CD4-positive, alpha-beta T cell (primary cell): Measurements from ENCODE around the gene IGF2BP2. TPM values are rescaled to one million over a fixed set of nuclear protein-coding genes. Genes with fewer than 3 reads are reported as not detected.

Experiments used
- ATAC-seq: fragments of 200-7000 bp; cut with Tn5 transposase; one replicate; pipeline ENCODE4 v1.10.0; 2022; ENCODE audit warnings: mild to moderate bottlenecking; ENCODE audit not compliant: poor library complexity
- CTCF ChIA-PET: fragments of 350-600 bp; sonication (Branson Sonifier 250); formaldehyde crosslinking; loops from one replicate; lab custom pipeline; 2021; ENCODE audit warnings: antibody characterized with exemption, inconsistent platforms; lab: Charles Lee
- POLR2A ChIA-PET: fragments of 350-600 bp; sonication (Branson Sonifier 250); formaldehyde crosslinking; loops from one replicate; lab custom pipeline; 2021; ENCODE audit warnings: antibody characterized with exemption, inconsistent platforms; lab: Charles Lee
- DNase-seq, 14 experiments: peaks; one replicate each; pipeline ENCODE4 v3.0.0-alpha.2; 2013 to 2020; ENCODE audit warnings: mixed read lengths in 2 of 14
- H3K27ac ChIP-seq, 2 donors: one replicate each; pipeline versions ENCODE4 v1.5.1 to v1.7.0; 2013; ENCODE audit warnings: low read length in 2 of 2, low read depth in 1 of 2, mild to moderate bottlenecking in 1 of 2
- H3K27me3 ChIP-seq, 2 experiments: 1 replicate in 1 of 2; 2 replicates in 1 of 2; pipeline versions ENCODE4 v1.6.1 to v1.7.0; 2013; ENCODE audit warnings: low read length in 2 of 2, control low read depth in 1 of 2, mild to moderate bottlenecking in 1 of 2, moderate library complexity in 1 of 2; ENCODE audit not compliant: insufficient read depth in 2 of 2, control insufficient read depth in 1 of 2
- H3K36me3 ChIP-seq: one replicate; pipeline ENCODE4 v1.6.1; 2013; ENCODE audit warnings: low read length, control low read depth; ENCODE audit not compliant: insufficient read depth
- H3K4me1 ChIP-seq: one replicate; pipeline ENCODE4 v1.6.1; 2013; ENCODE audit warnings: low read length, control low read depth; ENCODE audit not compliant: insufficient read depth
- H3K4me3 ChIP-seq: one replicate; pipeline ENCODE4 v1.5.1; 2013; ENCODE audit warnings: mild to moderate bottlenecking, low read length, moderate library complexity
- H3K9me3 ChIP-seq, 2 experiments: 1 replicate in 1 of 2; 2 replicates in 1 of 2; pipeline versions ENCODE4 v1.6.1 to v1.7.0; 2013; ENCODE audit warnings: low read length in 2 of 2, mild to moderate bottlenecking in 2 of 2, control low read depth in 1 of 2, moderate library complexity in 1 of 2; ENCODE audit not compliant: control insufficient read depth in 1 of 2, insufficient read depth in 1 of 2
- H3K27ac Mint-ChIP-seq: one replicate; pipeline ENCODE4 v1.8.0; 2020; ENCODE audit warnings: mixed read lengths
- H3K27me3 Mint-ChIP-seq: one replicate; pipeline ENCODE4 v1.8.0; 2021; ENCODE audit warnings: mixed read lengths
- H3K36me3 Mint-ChIP-seq: one replicate; pipeline ENCODE4 v1.8.0; 2021; ENCODE audit warnings: low read depth, mixed read lengths
- H3K4me1 Mint-ChIP-seq: one replicate; pipeline ENCODE4 v1.8.0; 2021; ENCODE audit warnings: low read depth, mixed read lengths
- H3K4me3 Mint-ChIP-seq: one replicate; pipeline ENCODE4 v1.8.0; 2020; ENCODE audit warnings: mild to moderate bottlenecking, mixed read lengths
- H3K9me3 Mint-ChIP-seq: one replicate; pipeline ENCODE4 v1.8.0; 2020; ENCODE audit warnings: mixed read lengths
- CTCF ChIP-seq: fragments of 200-600 bp; IDR thresholded peaks from one replicate; pipeline ENCODE4 v1.8.0; 2022; ENCODE audit warnings: antibody characterized with exemption, mild to moderate bottlenecking
- intact Hi-C, 2 experiments: fragments of 100-400 bp; cut with DNase I in 1 of 2; cut with micrococcal nuclease in 1 of 2; formaldehyde crosslinking; loops; one replicate each; pipeline versions ENCODE4 v1.15.1 to v1.9.0; 2023 to 2025; cut with DNase I, micrococcal nuclease
- total RNA-seq, 174 experiments: library from RNA in 2 of 174; stranded (reverse) in 2 of 174; gene quantifications; one replicate each; pipeline ENCODE4 v1.2.3 and lab custom pipeline; 2021 to 2026

Gene IGF2BP2
- total RNA-seq, 2 experiments from 2014 or later = 0.25 to 0.50 TPM

- ATAC-seq = no peak
- no peaks in the 10 kb centered on the region for H3K9me3 ChIP-seq
Observed at GRCh38 chr3:185847506-185847905, 22.7 kb upstream of the IGF2BP2 start.

GRCh38 chr3:185846037-185846436, 21.2 kb upstream of the IGF2BP2 start:
- H3K27ac Mint-ChIP-seq = no peak overlapping the region
- intact Hi-C loops = no loop called here

More at GRCh38 chr3:185847506-185847905, 22.7 kb upstream of the IGF2BP2 start:
- no peak overlapping the region for H3K27ac ChIP-seq
- Mint-ChIP-seq H3K27ac (no peak overlapping the region), H3K36me3 (no peaks in the 10 kb centered on the region), H3K4me3 (no peak overlapping the region), H3K9me3 (no peaks in the 10 kb centered on the region), H3K27me3 (peaks cover 9% of the 10 kb centered on the region), H3K4me1 (no peaks in the 10 kb centered on the region)
- H3K4me3 ChIP-seq = no peak overlapping the region
- no peak for TF ChIP-seq CTCF
- ChIA-PET POLR2A (no interaction called here), CTCF (no interaction called here)
- no peaks in the 10 kb centered on the region for H3K36me3 ChIP-seq
- intact Hi-C loops = no loop called here
- H3K27me3 ChIP-seq = peaks cover 0 to 5% of the 10 kb centered on the region in 2 experiments
- no peaks in the 10 kb centered on the region for H3K4me1 ChIP-seq
- DNase-seq = no peak

GRCh38 chr3:185844051-185844450, 19.2 kb upstream of the IGF2BP2 start:
- ChIA-PET CTCF (no interaction called here), POLR2A (no interaction called here)
- no peaks in the 10 kb centered on the region for H3K36me3 Mint-ChIP-seq
- no peak overlapping the region for H3K4me3 Mint-ChIP-seq
- TF ChIP-seq CTCF = no peak
- no peaks in the 10 kb centered on the region for H3K4me1 Mint-ChIP-seq
- H3K27me3 Mint-ChIP-seq = peaks cover 11% of the 10 kb centered on the region
- H3K27ac Mint-ChIP-seq = no peak overlapping the region
- no peaks in the 10 kb centered on the region for H3K36me3 ChIP-seq
- no peak overlapping the region for H3K27ac ChIP-seq
- H3K27me3 ChIP-seq = peaks cover 3 to 12% of the 10 kb centered on the region in 2 experiments
- H3K9me3 Mint-ChIP-seq = no peaks in the 10 kb centered on the region
- no peaks in the 10 kb centered on the region for H3K4me1 ChIP-seq
- ATAC-seq (no peak), DNase-seq (no peak)
- intact Hi-C loops = no loop called here
- H3K9me3 ChIP-seq = no peaks in the 10 kb centered on the region
- no peak overlapping the region for H3K4me3 ChIP-seq

More at GRCh38 chr3:185846037-185846436, 21.2 kb upstream of the IGF2BP2 start:
- Histone ChIP-seq H3K9me3 (no peaks in the 10 kb centered on the region), H3K27me3 (peaks cover 0 to 7% of the 10 kb centered on the region in 2 experiments), H3K36me3 (no peaks in the 10 kb centered on the region), H3K4me3 (no peak overlapping the region), H3K4me1 (no peaks in the 10 kb centered on the region), H3K27ac (no peak overlapping the region)
- CTCF ChIA-PET = no interaction called here
- POLR2A ChIA-PET = no interaction called here
- Mint-ChIP-seq H3K36me3 (no peaks in the 10 kb centered on the region), H3K4me3 (no peak overlapping the region), H3K27me3 (peaks cover 8% of the 10 kb centered on the region), H3K4me1 (no peaks in the 10 kb centered on the region), H3K9me3 (no peaks in the 10 kb centered on the region)
- TF ChIP-seq CTCF = no peak
- DNase-seq (no peak), ATAC-seq (no peak)
